Measurements from ENCODE around the gene NEAT1.
A peak's percentile ranks its signal among the peaks of the same experiment; 100 is the strongest.
"Not testable (repeated sequence)": the region's sequence is repeated elsewhere in the genome, so short reads cannot be mapped to it uniquely, and the experiment has no call there.

Gene NEAT1

GRCh38 chr11:65445604-65446445, 23.2 kb downstream of the NEAT1 start:
- Histone ChIP-seq H3K27me3 (ENCODE audit: insufficient read depth, low read depth) (no peaks in the 10 kb centered on the region), H3K27ac (peak overlapping the region; percentile 18; the same call in 1 of the 2 replicates), H3K9ac (no peak overlapping the region), H3K79me2 (ENCODE audit: insufficient read depth, low read depth) (no peaks in the 10 kb centered on the region), H3K4me2 (no peak overlapping the region), H2AFZ (ENCODE audit: low read depth) (no peak overlapping the region), H4K20me1 (ENCODE audit: insufficient read depth) (no peaks in the 10 kb centered on the region), H3K4me3 (IDR thresholded peaks at IDR 0.05; ENCODE audit: insufficient read depth, low read depth, low read length) (no peak overlapping the region), H3K36me3 (ENCODE audit: insufficient read depth) (no peaks in the 10 kb centered on the region), H3K4me1 (ENCODE audit: low read depth, poor library complexity, severe bottlenecking) (peaks cover 60% of the 10 kb centered on the region)
- TF ChIP-seq CTCF (conservative IDR thresholded peaks at IDR 0.05; ENCODE audit: low read depth, low read length), result no peak

- Histone ChIP-seq H3K36me3 (ENCODE audit: insufficient read depth) (no peaks in the 10 kb centered on the region), H2AFZ (ENCODE audit: low read depth) (no peak overlapping the region), H3K4me3 (IDR thresholded peaks at IDR 0.05; ENCODE audit: insufficient read depth, low read depth, low read length) (no peak overlapping the region), H3K4me2 (no peak overlapping the region), H3K79me2 (ENCODE audit: insufficient read depth, low read depth) (no peaks in the 10 kb centered on the region), H3K4me1 (ENCODE audit: low read depth, poor library complexity, severe bottlenecking) (peaks cover 52% of the 10 kb centered on the region), H3K9ac (no peak overlapping the region), H3K27ac (peak overlapping the region; percentile 18; the same call in 1 of the 2 replicates), H3K27me3 (ENCODE audit: insufficient read depth, low read depth) (no peaks in the 10 kb centered on the region), H4K20me1 (ENCODE audit: insufficient read depth) (no peaks in the 10 kb centered on the region)
- no peak for TF ChIP-seq CTCF (conservative IDR thresholded peaks at IDR 0.05; ENCODE audit: low read depth, low read length)
Observed at GRCh38 chr11:65446446-65447277, 24.1 kb downstream of the NEAT1 start.

GRCh38 chr11:65448074-65448417, 25.4 kb downstream of the NEAT1 start:
- no peak overlapping the region for H3K4me3 ChIP-seq (IDR thresholded peaks at IDR 0.05; ENCODE audit: insufficient read depth, low read depth, low read length)
- H3K9ac ChIP-seq, result no peak overlapping the region
- H3K27me3 ChIP-seq (ENCODE audit: insufficient read depth, low read depth), result no peaks in the 10 kb centered on the region
- peak overlapping the region; percentile 17; the same call in 1 of the 2 replicates for H3K4me2 ChIP-seq
- peaks cover 38% of the 10 kb centered on the region for H3K4me1 ChIP-seq (ENCODE audit: low read depth, poor library complexity, severe bottlenecking)
- TF ChIP-seq CTCF (conservative IDR thresholded peaks at IDR 0.05; ENCODE audit: low read depth, low read length), result no peak
- no peak overlapping the region for H2AFZ ChIP-seq (ENCODE audit: low read depth)
- H3K79me2 ChIP-seq (ENCODE audit: insufficient read depth, low read depth), result no peaks in the 10 kb centered on the region
- no peaks in the 10 kb centered on the region for H4K20me1 ChIP-seq (ENCODE audit: insufficient read depth)
- H3K27ac ChIP-seq, result peak overlapping the region; percentile 20; the same call in 1 of the 2 replicates
- no peaks in the 10 kb centered on the region for H3K36me3 ChIP-seq (ENCODE audit: insufficient read depth)

GRCh38 chr11:65448418-65449105, 26.0 kb downstream of the NEAT1 start:
- Histone ChIP-seq H3K79me2 (ENCODE audit: insufficient read depth, low read depth) (no peaks in the 10 kb centered on the region), H3K36me3 (ENCODE audit: insufficient read depth) (no peaks in the 10 kb centered on the region), H3K27me3 (ENCODE audit: insufficient read depth, low read depth) (no peaks in the 10 kb centered on the region), H3K27ac (peak overlapping the region; percentile 20; the same call in 1 of the 2 replicates), H3K4me1 (ENCODE audit: low read depth, poor library complexity, severe bottlenecking) (peaks cover 33% of the 10 kb centered on the region), H3K9ac (no peak overlapping the region), H3K4me3 (IDR thresholded peaks at IDR 0.05; ENCODE audit: insufficient read depth, low read depth, low read length) (no peak overlapping the region), H4K20me1 (ENCODE audit: insufficient read depth) (no peaks in the 10 kb centered on the region), H3K4me2 (peak overlapping the region; percentile 17; the same call in 1 of the 2 replicates), H2AFZ (ENCODE audit: low read depth) (no peak overlapping the region)
- no peak for TF ChIP-seq CTCF (conservative IDR thresholded peaks at IDR 0.05; ENCODE audit: low read depth, low read length)

GRCh38 chr11:65451301-65451700, 28.7 kb downstream of the NEAT1 start:
- not testable (repeated sequence) for H3K79me2 ChIP-seq (ENCODE audit: insufficient read depth, low read depth); H3K36me3 ChIP-seq (ENCODE audit: insufficient read depth); H3K9ac ChIP-seq; H3K4me2 ChIP-seq; H4K20me1 ChIP-seq (ENCODE audit: insufficient read depth); H3K27me3 ChIP-seq (ENCODE audit: insufficient read depth, low read depth); H3K4me3 ChIP-seq (IDR thresholded peaks at IDR 0.05; ENCODE audit: insufficient read depth, low read depth, low read length); H2AFZ ChIP-seq (ENCODE audit: low read depth); H3K27ac ChIP-seq
- H3K4me1 ChIP-seq (ENCODE audit: low read depth, poor library complexity, severe bottlenecking), result peaks cover 25% of the 10 kb centered on the region

GRCh38 chr11:65452259-65452658, 29.7 kb downstream of the NEAT1 start:
- not testable (repeated sequence) for H3K27me3 ChIP-seq (ENCODE audit: insufficient read depth, low read depth); H3K9ac ChIP-seq; H3K4me2 ChIP-seq; H3K4me3 ChIP-seq (IDR thresholded peaks at IDR 0.05; ENCODE audit: insufficient read depth, low read depth, low read length); H3K27ac ChIP-seq; H3K36me3 ChIP-seq (ENCODE audit: insufficient read depth); H4K20me1 ChIP-seq (ENCODE audit: insufficient read depth); H3K79me2 ChIP-seq (ENCODE audit: insufficient read depth, low read depth); H2AFZ ChIP-seq (ENCODE audit: low read depth)
- peaks cover 18% of the 10 kb centered on the region for H3K4me1 ChIP-seq (ENCODE audit: low read depth, poor library complexity, severe bottlenecking)
